GM21447 (cell line): ENCODE measurements around the gene SERPINB10.
"Not testable (repeated sequence)": the region's sequence is repeated elsewhere in the genome, so short reads cannot be mapped to it uniquely, and the experiment has no call there.

Source experiments
- ATAC-seq: cut with Tn5 transposase; IDR thresholded peaks from one replicate; pipeline ENCODE4 v1.9.1; 2021; ENCODE audit not compliant: unreplicated experiment

SERPINB10 gene

GRCh38 chr18:63940543-63941050 is 32.8 kb downstream of the SERPINB10 start:
- ATAC-seq = not testable (repeated sequence)

- ATAC-seq = no peak
Measured at GRCh38 chr18:63947051-63947790, 39.5 kb downstream of the SERPINB10 start.

GRCh38 chr18:63949068-63949737 is 41.4 kb downstream of the SERPINB10 start, which contains the start of gene HMSD:
TSS of gene HMSD (plus strand) at chr18:63949301. CDS start at chr18:63953456, 4,155 bp downstream.
- peak; percentile 85 for ATAC-seq

GRCh38 chr18:63951302-63951705 is 43.5 kb downstream of the SERPINB10 start:
- ATAC-seq = peak; percentile 40

- ATAC-seq = no peak
Measured at GRCh38 chr18:63953811-63954210, 46.1 kb downstream of the SERPINB10 start.

GRCh38 chr18:63956755-63957154 is 49.0 kb downstream of the SERPINB10 start:
- ATAC-seq = no peak

GRCh38 chr18:63960891-63961290 is 53.1 kb downstream of the SERPINB10 start:
- no peak for ATAC-seq

GRCh38 chr18:63961435-63961980 is 53.8 kb downstream of the SERPINB10 start:
- ATAC-seq = no peak

GRCh38 chr18:63962137-63962536 is 54.4 kb downstream of the SERPINB10 start:
- ATAC-seq = no peak

- ATAC-seq = peak; percentile 69
Measured at GRCh38 chr18:63963615-63964256, 56.0 kb downstream of the SERPINB10 start.

GRCh38 chr18:63964908-63965307 is 57.1 kb downstream of the SERPINB10 start:
- no peak for ATAC-seq

GRCh38 chr18:63965716-63966330 is 58.1 kb downstream of the SERPINB10 start:
- ATAC-seq = no peak

GRCh38 chr18:63969942-63970808 is 62.4 kb downstream of the SERPINB10 start, which contains the start of gene SERPINB8:
TSS of gene SERPINB8 (plus strand) at chr18:63970081. CDS start at chr18:63978309, 8,228 bp downstream.
- peak; percentile 96 for ATAC-seq

GRCh38 chr18:63970809-63971205 is 63.0 kb downstream of the SERPINB10 start:
- peak; percentile 4 for ATAC-seq

- no peak for ATAC-seq
Measured at GRCh38 chr18:63971320-63972001, 63.7 kb downstream of the SERPINB10 start.

- no peak for ATAC-seq
Measured at GRCh38 chr18:63972002-63972376, 64.2 kb downstream of the SERPINB10 start.

GRCh38 chr18:63974991-63975390 is 67.2 kb downstream of the SERPINB10 start:
- no peak for ATAC-seq

GRCh38 chr18:63975628-63976027 is 67.9 kb downstream of the SERPINB10 start:
- no peak for ATAC-seq

- ATAC-seq = no peak
Measured at GRCh38 chr18:63977040-63977439, 69.3 kb downstream of the SERPINB10 start.
